ENCODE data around the gene ECT2.

GRCh38 chr3:172749230-172749965 lies 1.1 kb upstream of the ECT2 start:
- no peak for TF ChIP-seq CSDC2 (CRISPR knock-in tag; IDR thresholded peaks at IDR 0.05)
- TF ChIP-seq SNAI2 (CRISPR knock-in tag; IDR thresholded peaks at IDR 0.05): no peak
- TF ChIP-seq TSHZ2 (CRISPR knock-in tag; IDR thresholded peaks at IDR 0.05): no peak
- no peak for TF ChIP-seq PPARA (CRISPR knock-in tag; IDR thresholded peaks at IDR 0.05; ENCODE audit: borderline replicate concordance)
- no peak for TF ChIP-seq OSR1 (CRISPR knock-in tag; IDR thresholded peaks at IDR 0.05)
- no peak for TF ChIP-seq ZNF565 (CRISPR knock-in tag; conservative IDR thresholded peaks at IDR 0.05; ENCODE audit: low read depth)
- TF ChIP-seq ZFP3 (CRISPR knock-in tag; IDR thresholded peaks at IDR 0.05): no peak
- no peak for TF ChIP-seq RARB (CRISPR knock-in tag; IDR thresholded peaks at IDR 0.05)
- TF ChIP-seq TOX (CRISPR knock-in tag; IDR thresholded peaks at IDR 0.05; ENCODE audit: borderline replicate concordance): no peak
- no peak for TF ChIP-seq TCF4 (CRISPR knock-in tag; IDR thresholded peaks at IDR 0.05; ENCODE audit: borderline replicate concordance)
- no peak for TF ChIP-seq GLIS3 (CRISPR knock-in tag; IDR thresholded peaks at IDR 0.05)
- TF ChIP-seq PATZ1 (CRISPR knock-in tag; IDR thresholded peaks at IDR 0.05; ENCODE audit: borderline replicate concordance): 0 out of 2 replicates have a peak, but pooled peaks have one; percentile 10
- TF ChIP-seq ZNF70 (CRISPR knock-in tag; IDR thresholded peaks at IDR 0.05): no peak
